Measurements from ENCODE around the gene KRTAP10-9.
"Not testable (repeated sequence)": the region's sequence is repeated elsewhere in the genome, so short reads cannot be mapped to it uniquely, and the experiment has no call there.

The KRTAP10-9 gene

GRCh38 chr21:44595524-44595923 lies 31.4 kb upstream of the KRTAP10-9 start:
- DNase-seq (ENCODE audit: low read depth in 3 of 3, low spot score in 1 of 3), result no peak

DNA sequence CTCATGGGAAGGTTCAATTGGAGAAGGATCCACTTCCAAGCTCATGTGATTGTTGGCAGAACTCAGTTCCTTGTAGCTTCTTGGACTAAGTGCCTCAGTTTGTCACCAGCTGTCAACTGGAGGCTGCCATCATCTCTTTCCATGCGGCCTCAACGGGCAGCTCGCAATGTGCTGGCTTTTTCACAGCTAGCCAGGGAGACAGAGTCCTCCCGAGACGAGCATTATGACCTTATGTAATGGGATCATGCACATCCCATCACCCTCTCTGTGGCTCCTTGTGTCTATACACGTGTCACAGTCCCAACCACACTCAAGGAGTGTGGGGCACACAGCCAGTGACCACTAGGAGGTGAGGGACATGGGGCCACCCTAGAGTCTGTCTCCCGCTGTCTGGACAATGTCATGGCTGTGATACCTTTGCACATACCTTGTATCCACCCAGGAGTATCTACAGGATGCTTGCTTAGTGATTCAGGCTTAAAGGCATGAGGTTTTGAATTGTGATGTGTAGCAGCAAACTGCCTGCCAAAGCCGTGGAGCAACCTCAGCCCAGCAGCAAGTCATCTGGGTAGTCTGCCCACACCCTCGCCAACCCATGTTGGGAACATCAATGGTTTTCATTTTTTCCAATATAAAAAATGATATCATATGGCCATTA lies 30.7 kb upstream of the KRTAP10-9 start:
- DNase-seq (ENCODE audit: low read depth in 3 of 3, low spot score in 1 of 3), result no peak

DNA sequence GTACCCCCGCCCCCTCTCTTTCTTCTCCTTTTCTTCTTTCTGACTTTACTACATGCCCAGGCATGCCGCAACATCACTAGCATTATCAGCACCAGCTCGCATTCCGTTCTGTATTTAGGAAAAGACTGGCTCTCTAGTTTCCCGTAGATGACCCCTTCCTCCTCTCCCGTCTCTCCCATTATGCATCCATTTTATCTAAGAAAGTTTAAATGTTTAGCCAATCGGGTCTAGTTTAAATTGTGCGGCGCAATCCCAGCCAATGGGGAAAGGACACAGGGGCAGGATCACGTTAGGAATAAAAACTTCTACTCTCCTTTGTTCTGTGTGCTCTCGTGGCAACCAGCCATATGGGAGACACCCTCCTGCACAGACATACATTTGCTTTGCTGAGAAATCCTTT lies 28.8 kb upstream of the KRTAP10-9 start:
- no peak for DNase-seq (ENCODE audit: low read depth in 3 of 3, low spot score in 1 of 3)

DNA sequence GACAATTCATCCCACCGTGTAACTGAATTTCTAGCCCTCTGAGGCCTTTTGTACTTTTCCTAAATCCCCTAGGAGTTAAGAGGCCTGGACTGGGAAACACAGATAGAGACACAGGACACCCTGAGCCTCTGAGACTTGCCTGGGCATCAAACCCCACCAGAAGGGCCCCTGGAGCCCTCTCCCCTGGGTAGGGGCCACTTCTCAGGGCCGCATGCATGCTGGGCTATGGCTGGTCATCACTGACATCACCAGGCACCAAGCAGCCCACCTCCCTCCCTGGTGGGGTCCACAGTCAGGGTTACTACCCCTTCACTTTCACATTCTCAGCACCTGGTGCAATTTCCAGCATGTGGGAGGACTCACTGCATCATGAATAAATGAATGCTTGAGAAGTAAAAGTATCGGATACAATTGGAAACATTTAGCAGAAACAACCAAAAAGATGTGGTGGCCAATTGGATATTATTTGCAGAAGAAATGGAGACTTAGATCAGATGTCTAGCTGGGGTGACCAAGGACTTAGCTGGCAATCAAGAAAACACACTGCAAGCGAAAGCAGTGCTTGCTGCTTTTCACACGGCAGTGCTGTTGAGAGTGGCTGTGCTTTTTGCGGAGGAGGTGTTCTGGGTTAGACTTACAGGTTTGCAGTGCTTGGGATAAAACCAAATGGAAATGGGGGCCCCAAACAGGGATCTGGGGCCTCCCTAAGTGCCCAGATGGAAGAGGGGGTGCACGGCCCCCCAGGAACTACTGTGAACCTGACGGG lies 27.4 kb upstream of the KRTAP10-9 start:
- DNase-seq (ENCODE audit: low read depth in 3 of 3, low spot score in 1 of 3), result no peak

GRCh38 chr21:44600118-44600978 lies 26.5 kb upstream of the KRTAP10-9 start, which contains the start of gene KRTAP10-7:
Gene KRTAP10-7, plus strand, starts transcription at chr21:44600597. Its CDS starts 25 bp downstream, at chr21:44600622.
- not testable (repeated sequence) for DNase-seq (ENCODE audit: low read depth in 3 of 3, low spot score in 1 of 3)

DNA sequence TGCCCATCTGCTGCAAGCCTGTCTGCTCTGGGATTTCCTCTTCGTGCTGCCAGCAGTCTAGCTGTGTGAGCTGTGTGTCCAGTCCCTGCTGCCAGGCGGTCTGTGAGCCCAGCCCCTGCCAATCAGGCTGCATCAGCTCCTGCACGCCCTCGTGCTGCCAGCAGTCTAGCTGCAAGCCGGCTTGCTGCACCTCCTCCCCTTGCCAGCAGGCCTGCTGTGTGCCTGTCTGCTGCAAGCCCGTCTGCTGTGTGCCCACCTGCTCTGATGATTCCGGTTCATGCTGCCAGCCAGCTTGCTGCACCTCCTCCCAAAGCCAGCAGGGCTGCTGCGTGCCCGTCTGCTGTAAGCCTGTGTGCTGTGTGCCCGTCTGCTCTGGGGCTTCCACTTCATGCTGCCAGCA lies 25.8 kb upstream of the KRTAP10-9 start:
- DNase-seq (ENCODE audit: low read depth in 3 of 3, low spot score in 1 of 3), result not testable (repeated sequence)

GRCh38 chr21:44601596-44602462 lies 25.1 kb upstream of the KRTAP10-9 start:
- no peak for DNase-seq (ENCODE audit: low read depth in 3 of 3, low spot score in 1 of 3)

DNA sequence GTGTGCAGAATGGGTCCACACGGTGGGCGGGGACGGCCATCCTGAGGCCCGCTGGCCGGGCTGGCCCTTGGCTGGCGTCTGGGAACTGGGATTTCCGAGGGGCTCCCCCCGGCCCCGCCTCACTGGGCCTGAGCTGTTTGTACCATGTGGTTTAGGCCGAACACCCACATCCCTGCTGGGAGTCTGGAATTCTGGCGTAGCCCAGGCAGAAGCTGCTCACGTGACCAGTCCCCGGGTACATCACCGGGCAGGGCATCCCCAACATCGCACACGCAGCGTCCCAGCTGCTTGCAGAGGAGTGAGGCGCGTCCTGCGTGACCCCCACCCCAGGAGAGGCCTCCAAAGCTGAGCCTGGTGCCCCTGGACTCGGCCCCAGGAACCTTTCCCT lies 24.4 kb upstream of the KRTAP10-9 start:
- no peak for DNase-seq (ENCODE audit: low read depth in 3 of 3, low spot score in 1 of 3)

DNA sequence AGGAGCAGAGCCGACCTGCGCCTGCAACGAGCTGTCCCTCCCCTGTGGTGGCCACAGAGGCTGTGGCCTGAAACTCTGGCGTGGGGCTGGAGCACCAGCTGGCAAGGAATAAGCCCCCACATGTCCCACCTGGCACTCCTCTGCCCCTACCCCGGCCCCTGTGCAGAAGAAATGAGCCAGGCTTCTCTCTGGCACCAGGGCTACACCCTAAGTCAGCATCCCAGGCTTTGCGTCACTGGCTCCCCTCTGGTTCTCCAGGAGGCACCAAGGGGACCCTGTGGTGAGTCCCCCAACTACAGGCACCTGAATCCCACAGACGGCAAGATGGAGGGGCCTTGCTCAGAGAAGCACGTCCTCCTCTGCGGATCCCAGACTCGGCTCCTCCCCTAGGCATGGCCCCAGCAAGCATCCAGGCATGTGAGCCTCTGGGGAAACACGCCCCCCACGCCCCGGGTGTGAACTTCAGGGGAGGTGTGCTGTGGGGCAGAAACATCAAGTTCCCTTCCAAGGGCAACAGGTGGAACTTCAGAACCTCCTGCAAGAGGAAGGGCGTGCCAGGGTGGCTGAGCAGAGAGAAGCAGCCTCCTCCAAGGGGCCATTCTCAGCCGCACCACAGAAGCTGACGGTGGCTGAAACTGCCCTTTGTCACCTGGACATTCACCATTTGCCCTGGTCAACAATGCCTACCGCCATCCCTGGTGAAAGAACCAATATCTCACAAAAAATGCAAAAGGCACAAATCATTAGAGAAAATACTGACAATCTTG lies 23.6 kb upstream of the KRTAP10-9 start:
- no peak for DNase-seq (ENCODE audit: low read depth in 3 of 3, low spot score in 1 of 3)

DNA sequence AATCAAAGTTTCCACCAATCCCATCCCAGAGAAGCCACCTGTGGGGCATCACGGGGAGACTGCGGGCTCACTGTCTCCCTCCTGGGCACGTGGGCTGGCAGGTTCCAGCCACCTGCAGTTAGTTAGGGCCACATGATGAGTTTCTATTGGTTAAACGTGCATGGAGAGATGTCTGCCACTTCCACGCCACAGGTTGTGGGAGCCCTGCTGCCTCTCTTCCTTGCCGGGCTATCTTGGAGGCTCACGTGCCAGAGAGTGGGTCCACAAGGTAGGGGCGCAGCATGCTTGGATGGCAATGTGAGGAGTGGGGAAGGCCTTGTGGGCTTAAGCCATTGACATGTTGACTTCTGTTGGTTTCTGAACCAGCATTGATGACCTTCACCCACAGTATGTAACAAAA lies 23.0 kb upstream of the KRTAP10-9 start:
- DNase-seq (ENCODE audit: low read depth in 3 of 3, low spot score in 1 of 3), result no peak

DNA sequence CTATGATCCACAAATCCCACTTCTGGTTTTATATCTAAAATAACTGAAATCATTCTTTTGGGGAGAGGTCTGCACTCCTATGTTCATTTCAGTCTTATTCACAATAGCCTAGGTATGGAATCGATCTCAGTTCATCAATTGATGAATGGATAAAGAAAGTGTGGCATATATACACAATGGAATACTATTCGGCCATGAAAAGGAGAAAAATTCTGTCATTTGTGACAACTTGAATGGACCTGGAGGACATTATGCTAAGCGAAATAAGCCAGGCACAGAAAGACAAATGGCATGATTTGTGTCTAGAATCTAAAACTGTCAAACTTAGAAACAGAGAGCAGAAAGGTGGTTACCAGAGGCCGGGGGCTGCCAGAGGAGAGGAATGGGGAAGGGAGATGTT lies 20.4 kb upstream of the KRTAP10-9 start:
- no peak for DNase-seq (ENCODE audit: low read depth in 3 of 3, low spot score in 1 of 3)

GRCh38 chr21:44609193-44609592 lies 17.7 kb upstream of the KRTAP10-9 start:
- no peak for DNase-seq (ENCODE audit: low read depth in 3 of 3, low spot score in 1 of 3)

DNA sequence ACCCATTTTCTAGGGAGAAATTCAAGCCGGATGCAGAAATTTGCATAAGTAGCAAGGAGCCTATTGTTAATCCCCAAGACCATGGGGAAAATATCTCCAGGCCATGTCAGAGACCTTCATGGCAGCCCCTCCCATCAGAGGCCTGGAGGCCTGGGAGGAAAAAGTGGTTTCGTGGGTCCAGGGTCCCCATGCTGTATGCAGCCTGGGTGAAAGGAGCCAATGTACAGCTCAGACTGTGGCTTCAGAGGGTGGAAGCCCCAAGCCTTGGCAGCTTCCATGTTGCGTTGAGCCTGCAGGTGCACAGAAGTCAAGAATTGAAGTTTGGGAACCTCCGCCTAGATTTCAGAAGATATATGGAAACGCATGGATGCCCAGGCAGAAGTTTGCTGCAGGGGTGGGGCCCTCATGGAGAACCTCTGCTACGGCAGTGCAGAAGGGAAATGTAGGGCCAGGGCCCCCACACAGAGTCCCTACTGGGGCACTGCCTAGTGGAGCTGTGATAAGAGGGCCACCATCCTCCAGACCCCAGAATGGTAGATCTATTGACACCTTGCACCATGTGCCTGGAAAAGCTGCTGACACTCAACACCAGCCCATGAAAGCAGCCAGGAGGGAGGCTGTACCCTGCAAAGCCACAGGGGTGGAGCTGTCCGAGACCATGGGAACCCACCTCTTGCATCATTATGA lies 16.6 kb upstream of the KRTAP10-9 start:
- DNase-seq (ENCODE audit: low read depth in 3 of 3, low spot score in 1 of 3), result not testable (repeated sequence)

DNA sequence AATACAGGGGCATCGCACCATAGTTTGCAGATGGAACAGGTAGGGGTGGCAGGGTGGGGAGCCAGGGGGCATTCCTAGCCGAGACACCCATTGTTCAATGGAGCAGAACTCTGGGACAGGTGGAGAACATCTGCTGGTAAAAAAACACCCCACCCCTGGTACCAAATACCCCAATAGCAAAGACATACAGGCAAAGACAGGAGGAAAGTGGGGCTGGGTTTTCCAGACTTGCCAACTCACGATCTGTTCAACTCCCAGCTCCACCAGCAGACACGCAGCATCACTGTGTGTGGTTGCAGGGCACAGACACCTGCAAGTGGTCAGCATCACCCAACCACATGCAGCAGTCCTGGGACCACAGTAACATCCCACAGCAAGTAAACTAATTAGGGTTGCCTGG lies 15.3 kb upstream of the KRTAP10-9 start:
- no peak for DNase-seq (ENCODE audit: low read depth in 3 of 3, low spot score in 1 of 3)

GRCh38 chr21:44612029-44612486 lies 14.8 kb upstream of the KRTAP10-9 start, which contains the start of gene KRTAP10-8:
Gene KRTAP10-8, plus strand, starts transcription at chr21:44612079. Its CDS starts 22 bp downstream, at chr21:44612101.
- no peak for DNase-seq (ENCODE audit: low read depth in 3 of 3, low spot score in 1 of 3)

GRCh38 chr21:44612669-44613229 lies 14.1 kb upstream of the KRTAP10-9 start:
- DNase-seq (ENCODE audit: low read depth in 3 of 3, low spot score in 1 of 3), result no peak

DNA sequence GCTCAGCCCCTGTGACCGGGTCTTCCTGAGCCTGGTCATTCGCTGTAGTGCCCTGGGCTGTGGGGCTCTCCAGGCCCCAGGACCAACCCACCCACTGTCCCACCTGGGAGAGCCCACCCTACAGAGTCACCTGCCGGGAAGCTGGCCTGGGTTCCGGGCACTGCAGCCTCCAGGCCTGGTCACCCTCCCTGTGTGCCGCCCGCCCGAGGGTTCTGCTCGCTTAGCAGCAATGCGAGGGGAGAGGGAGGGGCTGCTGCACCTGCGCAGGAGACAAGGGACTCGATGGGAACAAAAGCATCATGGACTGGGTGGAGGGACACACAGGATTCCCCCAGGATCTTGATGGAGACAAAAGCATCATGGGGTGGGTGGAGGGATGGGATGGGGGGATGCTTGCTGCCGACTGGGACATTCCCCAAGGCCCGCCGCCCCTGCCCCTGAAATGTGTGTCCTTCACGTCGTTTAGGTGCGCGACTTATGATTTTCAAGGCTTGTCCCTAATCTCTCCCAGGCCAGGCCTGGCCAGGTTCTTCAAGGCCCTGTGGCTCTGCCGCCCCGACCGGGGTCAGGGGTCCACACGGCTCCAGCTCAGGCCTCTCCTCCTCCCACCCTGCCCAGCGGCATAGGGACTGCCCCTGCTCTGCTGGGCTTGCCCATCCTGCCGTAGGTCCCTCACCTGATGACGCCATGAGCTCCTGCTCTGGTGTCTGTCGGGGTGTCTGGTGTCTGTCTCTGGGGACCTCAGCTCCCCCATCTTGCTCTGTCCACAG lies 13.3 kb upstream of the KRTAP10-9 start:
- DNase-seq (ENCODE audit: low read depth in 3 of 3, low spot score in 1 of 3), result no peak

DNA sequence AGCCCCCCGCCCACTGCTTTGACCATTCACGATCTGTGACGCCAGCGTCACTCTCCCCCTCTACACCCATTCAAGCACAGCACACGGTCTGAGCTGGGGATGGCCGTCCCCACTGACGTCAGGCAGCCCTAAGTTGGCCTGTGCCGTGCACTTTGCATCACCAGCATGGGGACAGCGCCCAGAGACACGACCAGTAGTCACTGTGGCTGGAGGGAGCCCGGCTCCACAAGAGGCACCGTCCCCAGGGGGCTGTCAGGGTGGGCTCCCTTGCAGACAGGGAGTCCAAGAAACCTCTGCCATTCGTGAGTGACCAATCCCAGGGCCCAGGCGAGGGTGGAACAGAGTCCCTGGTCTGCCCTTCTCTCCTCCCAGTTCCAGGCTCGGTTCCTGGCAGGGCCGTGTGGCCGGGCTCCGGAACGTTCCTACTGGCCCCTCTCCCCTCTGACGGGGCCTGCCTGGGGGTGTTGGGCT lies 12.7 kb upstream of the KRTAP10-9 start:
- no peak for DNase-seq (ENCODE audit: low read depth in 3 of 3, low spot score in 1 of 3)
